GM21526 (cell line): ENCODE measurements around the gene ZBTB47.

Experiments used
- ATAC-seq: cut with Tn5 transposase; IDR thresholded peaks from one replicate; pipeline ENCODE4 v1.9.1; 2021; ENCODE audit warnings: moderate library complexity; ENCODE audit not compliant: unreplicated experiment, low FRiP score

ZBTB47 gene

DNA sequence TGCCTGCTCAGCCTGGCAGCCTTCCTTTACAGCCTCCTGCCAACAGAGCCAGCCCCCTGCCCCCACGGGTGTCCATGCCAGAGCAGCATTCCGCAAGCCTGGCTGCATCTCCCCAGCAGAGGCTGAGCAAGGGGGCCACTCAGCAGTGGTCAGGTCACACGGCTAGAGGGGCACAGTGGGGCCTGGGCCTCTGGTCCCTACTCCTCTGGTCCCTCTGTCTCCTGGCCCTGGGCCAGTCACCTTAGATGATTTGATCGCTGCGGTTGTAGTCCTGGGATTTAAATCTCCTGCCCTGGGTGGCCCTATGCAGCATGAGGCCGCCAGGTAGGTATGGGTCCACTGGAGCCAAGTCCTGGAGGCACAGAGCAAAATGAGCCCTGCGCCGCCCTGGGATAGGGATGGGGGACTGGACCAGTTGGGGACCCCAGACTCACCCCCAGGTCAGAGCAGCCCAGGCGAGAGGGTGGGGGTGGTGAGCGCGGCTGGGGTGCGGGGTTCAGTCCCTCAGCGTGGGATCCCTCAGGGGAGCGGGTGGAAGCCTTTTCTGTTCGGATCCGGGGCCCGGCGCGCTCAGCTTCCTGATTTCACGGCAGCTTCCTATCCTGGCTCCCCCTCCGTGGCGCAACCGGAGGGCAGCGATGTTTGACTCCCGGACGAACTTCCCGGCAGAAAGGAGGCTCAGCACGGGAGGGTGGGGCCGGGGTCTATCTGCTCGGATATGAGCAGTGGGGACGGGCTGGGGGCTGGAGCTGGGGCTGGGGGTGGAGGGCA is at the start of gene ZBTB47:
ZBTB47 (plus strand) TSS at position 138 of the 771 bp plus-strand sequence. CDS start 4,659 bp downstream, outside the sequence.
- ATAC-seq, result no peak

DNA sequence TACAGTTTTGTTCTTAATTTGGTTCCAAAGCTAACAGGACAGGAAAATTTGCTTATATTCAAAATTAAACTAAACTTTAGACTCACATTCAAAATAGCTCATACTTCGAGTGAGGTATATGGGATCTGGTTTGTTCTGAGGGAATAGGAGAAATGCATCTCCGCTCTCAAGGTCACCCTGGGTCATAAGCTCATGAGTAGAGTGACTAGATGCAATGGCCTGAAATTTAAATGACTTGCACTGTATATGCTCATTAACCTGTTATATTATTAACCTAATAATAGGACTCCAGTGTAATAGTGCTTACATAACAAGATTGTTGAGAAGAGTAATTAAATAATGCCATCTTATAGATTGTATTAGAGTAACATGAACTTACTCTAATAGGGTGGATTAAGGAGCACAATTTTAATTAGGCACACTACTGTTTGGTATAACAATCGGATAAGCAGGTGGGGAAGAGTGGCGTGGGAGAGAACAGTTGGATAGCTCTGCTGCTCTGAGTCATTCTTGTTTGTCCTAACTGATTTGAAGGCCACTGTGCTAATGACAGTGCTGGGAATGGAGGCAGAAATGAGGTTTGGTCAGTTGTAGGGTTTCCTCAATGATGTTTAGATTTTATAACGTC is 47.8 kb upstream of the ZBTB47 start:
- ATAC-seq, result no peak

DNA sequence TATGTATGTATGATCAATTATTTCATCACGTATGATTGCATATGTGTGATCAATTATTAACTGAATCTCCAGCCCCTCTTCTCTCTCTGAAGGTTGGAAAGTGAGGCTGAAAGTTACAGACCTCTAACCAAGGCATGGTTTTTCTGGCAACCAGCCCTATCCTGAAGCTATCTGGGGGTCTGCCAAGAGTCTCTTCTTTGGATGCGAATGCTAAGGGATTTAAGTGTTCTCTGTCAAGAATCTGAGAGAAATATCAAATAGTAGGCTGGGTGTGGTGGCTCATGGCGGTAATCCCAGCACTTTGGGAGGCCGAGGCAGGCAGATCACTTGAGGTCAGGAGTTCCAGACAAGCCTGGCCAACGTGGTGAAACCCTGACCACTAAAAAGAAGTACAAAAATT is 44.9 kb upstream of the ZBTB47 start:
- no peak for ATAC-seq

DNA sequence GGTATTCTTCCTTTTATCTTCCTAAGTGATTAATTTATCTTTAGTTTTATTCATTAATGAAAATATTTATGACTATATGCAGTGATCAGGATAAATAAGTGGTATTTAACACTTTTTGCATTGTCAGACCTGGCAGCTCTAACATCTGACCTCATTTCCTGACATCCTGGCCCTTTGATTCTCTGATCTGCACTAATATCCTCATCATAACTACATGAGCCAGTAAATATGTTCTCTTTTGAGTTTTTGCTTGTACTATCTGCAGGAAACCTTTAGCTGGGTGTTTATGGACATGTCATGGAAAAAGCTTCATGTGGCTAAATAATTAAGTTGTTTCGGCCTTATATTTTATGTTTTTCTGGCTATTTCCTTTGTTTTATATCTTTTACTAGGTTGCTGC is 42.5 kb upstream of the ZBTB47 start:
- no peak for ATAC-seq

DNA sequence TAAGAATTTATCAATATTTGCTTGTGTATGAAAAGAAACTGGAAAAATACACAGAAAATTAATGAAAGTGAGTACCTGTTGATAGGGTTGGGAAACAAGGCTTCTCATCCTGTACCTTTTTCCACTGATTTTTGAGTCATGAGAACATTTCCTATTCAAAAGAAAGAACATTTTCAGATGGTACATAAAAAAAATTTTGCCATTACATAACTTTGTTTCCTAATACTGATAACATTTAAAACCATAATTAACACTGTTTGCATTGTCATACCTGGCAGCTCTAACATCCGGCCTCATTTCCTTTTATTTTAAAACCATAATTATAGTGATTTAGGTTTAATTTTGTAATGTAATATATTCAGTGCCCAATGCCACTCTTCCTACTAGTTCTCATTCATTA is 41.3 kb upstream of the ZBTB47 start:
- ATAC-seq, result no peak

DNA sequence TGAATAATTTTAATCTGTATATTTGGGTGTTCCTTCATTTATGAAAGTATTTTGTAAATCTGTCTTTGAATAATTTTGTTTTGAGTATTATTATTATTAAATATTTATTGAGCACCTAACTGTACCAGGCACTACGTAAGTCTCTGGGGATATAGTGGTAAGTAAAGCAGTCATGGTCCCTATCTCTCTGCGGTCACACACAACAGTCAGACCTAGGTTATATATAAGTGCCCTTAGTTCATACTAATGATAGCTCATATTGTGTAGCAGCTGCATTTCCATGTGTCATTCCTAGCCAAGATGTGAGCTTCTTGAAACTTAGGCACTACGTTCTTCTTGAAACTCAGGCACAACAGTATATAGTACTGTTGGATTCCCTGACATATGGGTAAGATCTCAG is 40.6 kb upstream of the ZBTB47 start:
- no peak for ATAC-seq

- ATAC-seq, result no peak
Observed at GRCh38 chr3:42613462-42613861, 40.0 kb upstream of the ZBTB47 start.

DNA sequence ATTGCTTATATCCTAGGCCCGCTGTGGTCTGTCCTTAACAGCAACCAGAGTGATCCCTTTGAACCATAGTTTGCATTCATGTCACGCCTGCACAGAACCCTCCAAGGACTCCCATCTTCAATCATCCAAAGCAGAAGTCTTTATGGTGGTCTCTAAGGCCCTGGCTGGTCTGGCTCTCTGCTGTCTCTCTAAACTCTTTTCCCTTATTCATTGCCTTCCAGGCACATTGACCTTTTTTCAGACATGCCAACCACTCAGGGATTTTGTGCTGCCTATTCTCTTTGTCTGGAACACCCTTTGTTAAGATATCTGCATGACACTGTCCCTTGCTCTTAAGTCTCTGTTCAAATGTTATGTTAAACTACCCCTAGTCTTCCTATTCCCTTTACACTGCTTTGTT is 21.9 kb upstream of the ZBTB47 start:
- no peak for ATAC-seq

GRCh38 chr3:42632146-42632545 is 21.4 kb upstream of the ZBTB47 start:
- no peak for ATAC-seq

- ATAC-seq, result no peak
Observed at GRCh38 chr3:42633544-42633943, 20.0 kb upstream of the ZBTB47 start.

- ATAC-seq, result no peak
Observed at GRCh38 chr3:42635111-42635510, 18.4 kb upstream of the ZBTB47 start.

GRCh38 chr3:42637001-42637400 is 16.5 kb upstream of the ZBTB47 start:
- no peak for ATAC-seq

DNA sequence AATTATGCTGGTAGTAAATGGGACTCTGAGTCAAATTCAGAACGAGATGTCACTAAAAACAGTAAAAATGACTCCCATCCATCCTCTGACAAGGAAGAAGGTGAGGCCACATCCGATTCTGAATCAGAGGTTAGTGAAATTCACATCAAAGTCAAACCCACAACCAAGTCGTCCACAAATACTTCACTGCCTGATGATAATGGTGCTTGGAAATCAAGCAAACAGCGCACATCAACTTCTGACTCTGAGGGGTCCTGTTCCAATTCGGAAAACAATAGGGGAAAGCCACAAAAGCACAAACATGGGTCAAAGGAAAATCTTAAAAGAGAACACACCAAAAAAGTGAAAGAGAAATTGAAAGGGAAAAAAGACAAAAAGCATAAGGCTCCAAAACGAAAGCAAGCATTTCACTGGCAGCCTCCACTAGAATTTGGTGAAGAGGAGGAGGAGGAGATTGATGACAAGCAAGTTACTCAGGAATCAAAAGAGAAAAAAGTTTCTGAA is 15.1 kb upstream of the ZBTB47 start:
- ATAC-seq, result no peak

DNA sequence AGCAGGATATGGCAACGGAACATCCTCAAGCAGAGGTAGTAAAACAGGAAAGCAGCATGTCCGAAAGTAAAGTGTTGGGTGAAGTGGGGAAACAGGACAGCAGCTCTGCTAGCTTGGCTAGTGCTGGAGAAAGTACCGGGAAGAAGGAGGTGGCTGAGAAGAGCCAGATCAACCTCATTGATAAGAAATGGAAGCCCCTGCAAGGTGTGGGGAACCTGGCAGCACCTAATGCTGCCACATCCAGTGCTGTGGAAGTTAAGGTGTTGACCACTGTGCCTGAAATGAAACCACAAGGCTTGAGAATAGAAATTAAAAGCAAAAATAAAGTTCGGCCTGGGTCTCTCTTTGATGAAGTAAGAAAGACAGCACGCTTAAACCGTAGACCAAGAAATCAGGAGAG is 14.3 kb upstream of the ZBTB47 start:
- no peak for ATAC-seq

DNA sequence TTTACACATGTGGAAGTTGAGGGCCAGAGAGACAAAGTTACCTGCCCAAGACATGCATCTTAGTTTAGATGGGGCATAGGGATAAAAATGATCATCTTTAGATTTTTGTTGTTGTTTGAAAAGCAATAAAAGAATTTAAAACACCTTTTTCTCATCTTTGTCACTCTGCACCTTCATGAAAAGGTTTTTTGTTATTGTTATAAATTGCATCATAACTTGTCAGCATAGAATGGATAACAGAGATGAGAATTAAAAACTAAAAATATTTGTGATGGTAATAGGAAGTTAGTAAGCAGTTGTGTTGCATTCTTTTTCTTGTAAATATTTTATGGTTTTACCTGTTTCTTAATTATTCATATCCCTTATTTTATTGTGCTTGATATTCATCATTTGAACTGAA is 13.4 kb upstream of the ZBTB47 start:
- no peak for ATAC-seq

DNA sequence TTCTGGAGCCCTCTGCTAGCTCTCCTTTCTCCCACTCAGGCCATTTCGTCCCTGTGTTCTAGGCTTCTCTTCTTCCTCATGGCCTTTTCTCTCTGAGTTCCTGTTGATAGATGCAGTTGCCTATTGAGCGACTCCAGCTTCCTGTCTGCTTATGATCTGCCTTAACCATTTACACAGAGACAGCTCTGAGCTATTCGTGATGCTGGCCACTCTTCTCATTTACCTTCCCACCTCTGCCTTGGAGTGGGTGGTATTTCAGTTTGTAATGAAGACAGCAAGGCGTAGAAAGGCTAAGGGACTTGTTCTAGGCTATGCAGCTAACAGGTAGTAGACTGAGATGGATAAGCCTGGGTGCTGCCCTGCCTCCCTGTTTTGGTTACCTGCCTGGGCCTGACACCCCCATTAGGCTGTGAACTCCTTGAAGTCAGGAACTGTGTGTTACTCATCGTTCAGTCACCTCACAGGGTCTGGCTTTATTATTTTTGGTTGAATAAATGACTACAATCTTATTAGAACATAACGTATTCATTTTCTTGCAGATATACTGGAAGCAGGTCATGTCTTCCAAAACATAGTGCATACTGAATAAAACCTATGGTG is 12.6 kb upstream of the ZBTB47 start:
- no peak for ATAC-seq

DNA sequence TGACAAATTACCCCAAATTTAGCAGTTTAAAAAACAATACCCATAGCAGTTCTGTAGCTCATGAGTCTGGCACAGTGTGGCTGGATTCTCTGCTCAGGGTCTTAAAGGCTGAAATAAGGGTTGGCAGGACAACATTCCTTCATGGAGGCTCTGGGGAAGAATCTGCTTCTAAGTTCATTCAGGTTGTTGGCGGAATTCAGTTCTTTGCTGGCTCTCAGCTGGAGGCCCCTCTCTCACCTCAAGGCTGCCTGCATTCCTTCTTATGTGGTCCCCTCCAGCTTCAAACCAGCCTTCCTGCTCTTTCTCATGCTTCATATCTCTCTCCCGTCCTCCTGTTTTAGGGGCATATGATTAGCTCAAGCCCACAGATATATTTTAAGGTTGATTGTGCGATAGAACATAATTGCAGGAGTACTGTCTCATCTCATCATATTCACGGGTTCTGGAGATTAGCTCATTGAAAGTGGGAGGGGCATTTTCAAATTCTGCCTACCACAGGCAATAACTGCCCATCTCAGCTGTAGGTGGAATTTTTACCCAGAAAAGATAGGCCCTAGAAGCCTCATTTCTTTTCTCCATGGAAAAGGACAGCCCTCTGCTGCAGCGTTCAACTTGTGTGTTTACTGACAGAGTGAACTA is 5.6 kb upstream of the ZBTB47 start:
- no peak for ATAC-seq

DNA sequence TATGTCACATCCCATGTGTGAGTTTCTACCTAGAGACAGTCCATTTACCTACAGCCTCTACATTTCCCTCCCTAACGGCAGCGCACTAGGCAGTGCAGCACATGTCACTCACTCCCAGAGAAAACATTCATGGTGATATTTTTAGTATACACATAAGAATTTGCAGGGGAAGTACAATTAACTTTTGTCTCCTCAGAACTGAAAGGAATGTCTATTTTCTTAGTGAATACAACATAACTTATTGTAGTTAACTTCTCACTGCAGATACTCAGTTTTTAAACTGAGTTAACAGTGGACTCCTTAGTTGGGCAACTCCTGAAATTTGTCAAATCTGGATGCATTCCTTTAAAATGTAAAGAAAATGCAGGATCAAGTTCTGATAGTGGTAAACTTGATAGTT is 4.5 kb upstream of the ZBTB47 start:
- no peak for ATAC-seq

- ATAC-seq, result no peak
Observed at GRCh38 chr3:42649783-42650182, 3.7 kb upstream of the ZBTB47 start.

GRCh38 chr3:42651248-42652091 is 2.0 kb upstream of the ZBTB47 start:
- ATAC-seq, result no peak
